Activated B cell treated with CpG ODN at 0.5 μM for 24 hours (primary cell): ENCODE measurements around the gene IST1. TPM values are rescaled to one million over a fixed set of nuclear protein-coding genes. Genes with fewer than 3 reads are reported as not detected.
A peak's percentile ranks its signal among the peaks of the same experiment; 100 is the strongest.

ENCODE experiments used
- ATAC-seq: fragments of 200-7000 bp; cut with Tn5 transposase; one replicate; pipeline ENCODE4 v1.10.0; 2021; ENCODE audit warnings: low read depth, mild to moderate bottlenecking, moderate library complexity
- CTCF ChIA-PET: fragments of 350-600 bp; sonication (Branson Sonifier 250); formaldehyde crosslinking; loops from one replicate; lab custom pipeline; 2021; ENCODE audit warnings: antibody characterized with exemption; lab: Charles Lee
- POLR2A ChIA-PET: fragments of 350-600 bp; sonication (Branson Sonifier 250); formaldehyde crosslinking; loops from one replicate; lab custom pipeline; 2021; ENCODE audit warnings: antibody characterized with exemption; lab: Charles Lee
- DNase-seq: peaks from one replicate; pipeline ENCODE4 v3.0.0; 2022
- H3K27ac Mint-ChIP-seq: one replicate; pipeline ENCODE4 v1.8.0; 2020; ENCODE audit warnings: mixed read lengths
- H3K27me3 Mint-ChIP-seq: one replicate; pipeline ENCODE4 v1.8.0; 2021; ENCODE audit warnings: mixed read lengths
- H3K36me3 Mint-ChIP-seq: one replicate; pipeline ENCODE4 v1.8.0; 2021; ENCODE audit warnings: low read depth, mixed read lengths
- H3K4me1 Mint-ChIP-seq: one replicate; pipeline ENCODE4 v1.8.0; 2021; ENCODE audit warnings: mixed read lengths
- H3K4me3 Mint-ChIP-seq: one replicate; pipeline ENCODE4 v1.8.0; 2020; ENCODE audit warnings: mild to moderate bottlenecking, mixed read lengths
- H3K9me3 Mint-ChIP-seq: one replicate; pipeline ENCODE4 v1.8.0; 2020; ENCODE audit warnings: mixed read lengths
- CTCF ChIP-seq: fragments of 200-600 bp; IDR thresholded peaks from one replicate; pipeline ENCODE4 v1.8.0; 2022; ENCODE audit warnings: antibody characterized with exemption, mild to moderate bottlenecking
- intact Hi-C: fragments of 100-400 bp; cut with micrococcal nuclease; formaldehyde crosslinking; loops from one replicate; pipeline ENCODE4 v1.15.1; 2024
- total RNA-seq: library from RNA; stranded (reverse); gene quantifications from 2 replicates; pipeline ENCODE4 v1.2.3, GENCODE V29; 2022

Gene IST1
- total RNA-seq, 1 donor from 2014 or later, result 206 TPM

- no peak overlapping the region for H3K4me3 Mint-ChIP-seq
- ATAC-seq, result no peak
- peaks cover 69% of the 10 kb centered on the region for H3K36me3 Mint-ChIP-seq
- intact Hi-C loops, result no loop called here
- no peaks in the 10 kb centered on the region for H3K27me3 Mint-ChIP-seq
- POLR2A ChIA-PET, result interaction anchor here (0.8 to 1.7 kb wide), 3 partner anchors 15 to 46 kb away, joined by 3 to 6 read pairs (median 3); partner anchors contain the start of gene AP1G1
- H3K27ac Mint-ChIP-seq, result peak overlapping the region; percentile 84
- H3K4me1 Mint-ChIP-seq, result peaks cover 41% of the 10 kb centered on the region
- TF ChIP-seq CTCF, result no peak
- no peaks in the 10 kb centered on the region for H3K9me3 Mint-ChIP-seq
- CTCF ChIA-PET, result no interaction called here
- no peak for DNase-seq
These were observed 40.9 kb upstream of the IST1 start for GRCh38 chr16:71854369-71854948.

GRCh38 chr16:71855937-71856662 lies 39.2 kb upstream of the IST1 start:
- no peaks in the 10 kb centered on the region for H3K27me3 Mint-ChIP-seq
- H3K27ac Mint-ChIP-seq, result no peak overlapping the region
- no peak for ATAC-seq
- peaks cover 64% of the 10 kb centered on the region for H3K36me3 Mint-ChIP-seq
- no peak overlapping the region for H3K4me3 Mint-ChIP-seq
- H3K4me1 Mint-ChIP-seq, result peaks cover 41% of the 10 kb centered on the region
- intact Hi-C loops, result no loop called here
- no peak for TF ChIP-seq CTCF
- ChIA-PET POLR2A (interaction anchor here (1.0 to 1.7 kb wide), 2 partner anchors 10 to 47 kb away, joined by 3 to 6 read pairs; partner anchors contain the start of gene AP1G1), CTCF (no interaction called here)
- DNase-seq, result no peak
- H3K9me3 Mint-ChIP-seq, result no peaks in the 10 kb centered on the region

- Mint-ChIP-seq H3K4me3 (no peak overlapping the region), H3K27ac (no peak overlapping the region), H3K4me1 (peaks cover 10% of the 10 kb centered on the region), H3K27me3 (no peaks in the 10 kb centered on the region), H3K36me3 (peaks cover 66% of the 10 kb centered on the region), H3K9me3 (no peaks in the 10 kb centered on the region)
- TF ChIP-seq CTCF, result no peak
- DNase-seq, result no peak
- intact Hi-C loops, result no loop called here
- ChIA-PET POLR2A (no interaction called here), CTCF (no interaction called here)
- no peak for ATAC-seq
These were observed 35.4 kb upstream of the IST1 start for GRCh38 chr16:71859762-71860521.

- ChIA-PET POLR2A (interaction anchor here (0.8 kb wide), 1 partner anchor 55 kb away, joined by 3 read pairs; the partner anchor contains the start of gene AP1G1), CTCF (no interaction called here)
- no peak for TF ChIP-seq CTCF
- no peak overlapping the region for H3K27ac Mint-ChIP-seq
- no peak for DNase-seq
- H3K4me1 Mint-ChIP-seq, result no peaks in the 10 kb centered on the region
- H3K9me3 Mint-ChIP-seq, result no peaks in the 10 kb centered on the region
- H3K27me3 Mint-ChIP-seq, result no peaks in the 10 kb centered on the region
- H3K36me3 Mint-ChIP-seq, result peaks cover 73% of the 10 kb centered on the region
- ATAC-seq, result no peak
- intact Hi-C loops, result no loop called here
- no peak overlapping the region for H3K4me3 Mint-ChIP-seq
These were observed 31.3 kb upstream of the IST1 start for GRCh38 chr16:71863995-71864394.
